Measurements from ENCODE around the gene MEPCE. TPM values are rescaled to one million over a fixed set of nuclear protein-coding genes. Genes with fewer than 3 reads are reported as not detected.

The MEPCE gene
- total RNA-seq, 1 donor from 2014 or later = 36.3 TPM

GRCh38 chr7:100394077-100394476 lies 35.6 kb upstream of the MEPCE start:
- Histone ChIP-seq H3K4me3 (no peak overlapping the region), H3K36me3 (no peaks in the 10 kb centered on the region), H3K27ac (no peak overlapping the region), H3K4me1 (no peaks in the 10 kb centered on the region), H3K9me3 (no peaks in the 10 kb centered on the region), H3K27me3 (no peaks in the 10 kb centered on the region)
- no peak for ATAC-seq
- intact Hi-C loops (cut with DNase I) = no loop called here
- DNase-seq = no peak
- TF ChIP-seq CTCF (IDR thresholded peaks at IDR 0.05) = no peak

GRCh38 chr7:100396421-100396982 lies 33.1 kb upstream of the MEPCE start:
- Histone ChIP-seq H3K36me3 (no peaks in the 10 kb centered on the region), H3K27me3 (no peaks in the 10 kb centered on the region), H3K27ac (no peak overlapping the region), H3K9me3 (no peaks in the 10 kb centered on the region), H3K4me1 (no peaks in the 10 kb centered on the region), H3K4me3 (no peak overlapping the region)
- DNase-seq (no peak), ATAC-seq (peak; percentile 78)
- TF ChIP-seq CTCF (IDR thresholded peaks at IDR 0.05) = no peak
- intact Hi-C loops (cut with DNase I) = no loop called here

GRCh38 chr7:100397315-100398081 lies 32.1 kb upstream of the MEPCE start:
- H3K4me3 ChIP-seq = no peak overlapping the region
- no peak for TF ChIP-seq CTCF (IDR thresholded peaks at IDR 0.05)
- no peaks in the 10 kb centered on the region for H3K4me1 ChIP-seq
- H3K36me3 ChIP-seq = no peaks in the 10 kb centered on the region
- H3K9me3 ChIP-seq = no peaks in the 10 kb centered on the region
- no peaks in the 10 kb centered on the region for H3K27me3 ChIP-seq
- intact Hi-C loops (cut with DNase I) = no loop called here
- peak; percentile 38 for ATAC-seq
- DNase-seq = no peak
- H3K27ac ChIP-seq = no peak overlapping the region

GRCh38 chr7:100398239-100398638 lies 31.4 kb upstream of the MEPCE start:
- Histone ChIP-seq H3K4me3 (no peak overlapping the region), H3K4me1 (no peaks in the 10 kb centered on the region), H3K9me3 (no peaks in the 10 kb centered on the region), H3K27ac (no peak overlapping the region), H3K27me3 (no peaks in the 10 kb centered on the region), H3K36me3 (no peaks in the 10 kb centered on the region)
- no peak for DNase-seq
- no peak for ATAC-seq
- TF ChIP-seq CTCF (IDR thresholded peaks at IDR 0.05) = no peak
- intact Hi-C loops (cut with DNase I) = no loop called here

- no peak overlapping the region for H3K27ac ChIP-seq
- ATAC-seq = no peak
- TF ChIP-seq CTCF (IDR thresholded peaks at IDR 0.05) = no peak
- H3K4me3 ChIP-seq = no peak overlapping the region
- no peak for DNase-seq
- H3K27me3 ChIP-seq = no peaks in the 10 kb centered on the region
- intact Hi-C loops (cut with DNase I) = no loop called here
- no peaks in the 10 kb centered on the region for H3K9me3 ChIP-seq
- H3K4me1 ChIP-seq = no peaks in the 10 kb centered on the region
- H3K36me3 ChIP-seq = no peaks in the 10 kb centered on the region
Measured at GRCh38 chr7:100400041-100400440, 29.6 kb upstream of the MEPCE start.

Data from upper lobe of right lung (tissue), 1 donor.